Measurements from ENCODE around the gene SPNS2. TPM values are rescaled to one million over a fixed set of nuclear protein-coding genes. Genes with fewer than 3 reads are reported as not detected.

The SPNS2 gene
- polyA plus RNA-seq, 1 of the 3 experiments (the other 2 are of a cell fraction) = 0.08 TPM

DNA sequence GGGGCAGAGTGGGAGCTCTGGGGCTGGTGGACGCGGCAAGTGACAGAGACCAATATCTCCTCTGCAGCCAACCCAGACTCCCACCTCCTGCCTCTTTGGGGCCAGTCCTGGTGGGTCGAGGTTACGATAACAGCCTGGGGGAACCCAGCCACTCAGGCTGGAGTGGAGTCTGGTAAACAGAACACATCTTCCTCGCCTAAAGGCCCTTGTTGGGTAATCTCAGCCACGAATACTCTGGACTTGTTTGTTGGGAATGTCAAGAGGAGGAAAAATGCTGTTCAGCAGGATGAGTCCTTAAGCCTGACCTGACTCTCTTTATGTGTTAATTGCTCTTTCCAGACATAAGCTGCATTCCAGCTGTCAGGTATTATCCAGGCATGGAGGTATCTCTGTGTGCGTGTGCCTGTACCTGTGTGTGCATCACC is 8.0 kb upstream of the SPNS2 start:
- ChIA-PET CTCF (interaction anchor here (1.2 to 3.6 kb wide), 2 partner anchors 69 to 76 kb away, joined by 3 to 13 read pairs; no protein-coding TSS in a partner anchor), POLR2A (no interaction called here)
- TF ChIP-seq TCF12 (IDR thresholded peaks at IDR 0.05) (no peak), TAF1 (IDR thresholded peaks at IDR 0.05; ENCODE audit: borderline replicate concordance, low read depth, low read length) (no peak), GABPA (IDR thresholded peaks at IDR 0.05; ENCODE audit: low read depth) (no peak), NRF1 (IDR thresholded peaks at IDR 0.05; ENCODE audit: low read depth, low read length) (no peak), EZH2phosphoT487 (IDR thresholded peaks at IDR 0.05; ENCODE audit: borderline replicate concordance, low read depth) (no peak), FOXJ3 (CRISPR knock-in tag; IDR thresholded peaks at IDR 0.05) (no peak), JUND (IDR thresholded peaks at IDR 0.05) (no peak), RFX5 (IDR thresholded peaks at IDR 0.05; ENCODE audit: low read length) (no peak), ELF1 (IDR thresholded peaks at IDR 0.05) (no peak), FOSL2 (IDR thresholded peaks at IDR 0.05; ENCODE audit: borderline replicate concordance, low read depth) (no peak), NFIC (IDR thresholded peaks at IDR 0.05; ENCODE audit: borderline replicate concordance) (no peak), CHD2 (IDR thresholded peaks at IDR 0.05; ENCODE audit: low read length, partially characterized antibody) (no peak), MEF2A (IDR thresholded peaks at IDR 0.05; ENCODE audit: borderline replicate concordance, low read depth) (no peak)
- TF ChIP-seq, protein P1, sequence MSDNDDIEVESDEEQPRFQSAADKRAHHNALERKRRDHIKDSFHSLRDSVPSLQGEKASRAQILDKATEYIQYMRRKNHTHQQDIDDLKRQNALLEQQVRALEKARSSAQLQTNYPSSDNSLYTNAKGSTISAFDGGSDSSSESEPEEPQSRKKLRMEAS (IDR thresholded peaks at IDR 0.05; ENCODE audit: low read depth) = no peak
- TF ChIP-seq, protein P2, sequence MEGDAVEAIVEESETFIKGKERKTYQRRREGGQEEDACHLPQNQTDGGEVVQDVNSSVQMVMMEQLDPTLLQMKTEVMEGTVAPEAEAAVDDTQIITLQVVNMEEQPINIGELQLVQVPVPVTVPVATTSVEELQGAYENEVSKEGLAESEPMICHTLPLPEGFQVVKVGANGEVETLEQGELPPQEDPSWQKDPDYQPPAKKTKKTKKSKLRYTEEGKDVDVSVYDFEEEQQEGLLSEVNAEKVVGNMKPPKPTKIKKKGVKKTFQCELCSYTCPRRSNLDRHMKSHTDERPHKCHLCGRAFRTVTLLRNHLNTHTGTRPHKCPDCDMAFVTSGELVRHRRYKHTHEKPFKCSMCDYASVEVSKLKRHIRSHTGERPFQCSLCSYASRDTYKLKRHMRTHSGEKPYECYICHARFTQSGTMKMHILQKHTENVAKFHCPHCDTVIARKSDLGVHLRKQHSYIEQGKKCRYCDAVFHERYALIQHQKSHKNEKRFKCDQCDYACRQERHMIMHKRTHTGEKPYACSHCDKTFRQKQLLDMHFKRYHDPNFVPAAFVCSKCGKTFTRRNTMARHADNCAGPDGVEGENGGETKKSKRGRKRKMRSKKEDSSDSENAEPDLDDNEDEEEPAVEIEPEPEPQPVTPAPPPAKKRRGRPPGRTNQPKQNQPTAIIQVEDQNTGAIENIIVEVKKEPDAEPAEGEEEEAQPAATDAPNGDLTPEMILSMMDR (IDR thresholded peaks at IDR 0.05) = no peak
- no peak for DNase-seq
- H3K4me3 ChIP-seq (ENCODE audit: low read depth in 2 of 2, low read length in 1 of 2) = no peak overlapping the region
- H3K79me2 ChIP-seq (ENCODE audit: insufficient read depth) = no peaks in the 10 kb centered on the region
- no peaks in the 10 kb centered on the region for H3F3A ChIP-seq (replicated peaks; ENCODE audit: insufficient read depth)
- H3K36me3 ChIP-seq (replicated peaks in 1 of 2; ENCODE audit: control insufficient read depth in 1 of 2, insufficient read depth in 2 of 2, low read length in 1 of 2) = no peaks in the 10 kb centered on the region
- H3K9me3 ChIP-seq = no peaks in the 10 kb centered on the region
- H3K9ac ChIP-seq = no peak overlapping the region
- no peaks in the 10 kb centered on the region for H4K20me1 ChIP-seq (ENCODE audit: insufficient read depth)
- no peak overlapping the region for H2AFZ ChIP-seq (ENCODE audit: low read depth)
- peaks cover 0 to 4% of the 10 kb centered on the region in 2 experiments; a peak in 1 of 4 replicates for H3K4me1 ChIP-seq (ENCODE audit: control insufficient read depth in 1 of 2, insufficient read depth in 2 of 2, low read depth in 1 of 2, low read length in 1 of 2)
- no peaks in the 10 kb centered on the region for H3K9me2 ChIP-seq
- no peaks in the 10 kb centered on the region; the same call in 1 of the 2 replicates for H3K27me3 ChIP-seq (ENCODE audit: insufficient read depth)
- H3K4me2 ChIP-seq = no peak overlapping the region
- H3K27ac ChIP-seq (ENCODE audit: low read depth in 2 of 2, low read length in 1 of 2) = no peak overlapping the region
- 54% methylated on average over 2 of the region's 7 CpGs for WGBS (ENCODE audit: low lambda C conversion rate)

DNA sequence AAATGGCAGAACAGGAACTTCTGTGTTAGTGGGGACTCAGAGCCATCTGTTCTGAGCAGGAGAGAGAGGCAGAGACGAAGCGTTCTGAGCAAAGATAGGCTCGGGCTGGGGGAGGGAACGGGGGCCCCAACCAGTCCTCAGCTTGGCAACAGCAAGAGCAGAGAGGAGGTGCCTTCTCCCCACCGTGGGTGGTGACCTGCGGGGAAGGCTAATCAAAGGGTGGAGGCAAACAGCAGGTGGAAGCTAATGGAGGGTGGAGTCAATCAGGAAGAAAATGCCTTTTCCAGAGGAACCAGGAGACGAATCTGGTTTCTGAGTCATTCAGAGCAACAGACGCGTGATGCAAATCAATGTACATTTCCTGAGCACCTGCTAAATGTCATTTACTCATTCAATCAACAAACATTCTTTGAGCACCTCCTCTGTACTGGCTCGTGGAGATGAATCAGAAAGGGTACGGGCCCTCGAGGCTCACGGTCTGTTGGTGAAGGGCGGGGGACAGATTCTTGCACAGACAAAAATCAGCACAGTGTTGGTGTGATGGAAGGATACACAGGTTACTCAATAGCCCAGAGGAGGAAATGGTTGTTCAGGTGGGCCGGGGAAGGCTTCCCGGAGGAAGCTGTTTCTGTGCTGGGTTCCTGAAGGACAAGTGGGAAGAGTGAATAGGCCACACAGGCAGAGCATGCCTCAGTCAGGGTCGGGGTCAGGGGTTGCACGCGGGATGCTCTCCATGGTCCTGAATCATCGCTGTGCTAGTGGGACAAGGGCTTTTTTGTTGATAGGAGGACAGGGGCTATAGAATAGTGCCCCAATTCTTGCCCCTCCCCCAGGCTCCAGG is 5.7 kb upstream of the SPNS2 start:
- Histone ChIP-seq H3K4me2 (no peak overlapping the region), H3K79me2 (ENCODE audit: insufficient read depth) (no peaks in the 10 kb centered on the region), H3K4me3 (ENCODE audit: low read depth in 2 of 2, low read length in 1 of 2) (no peak overlapping the region), H3K9me2 (no peaks in the 10 kb centered on the region), H3K27ac (ENCODE audit: low read depth in 2 of 2, low read length in 1 of 2) (no peak overlapping the region), H3K27me3 (ENCODE audit: insufficient read depth) (peaks cover 3% of the 10 kb centered on the region; the same call in 1 of the 2 replicates), H3K9ac (no peak overlapping the region), H3K4me1 (ENCODE audit: control insufficient read depth in 1 of 2, insufficient read depth in 2 of 2, low read depth in 1 of 2, low read length in 1 of 2) (no peaks in the 10 kb centered on the region), H4K20me1 (ENCODE audit: insufficient read depth) (0 out of 2 replicates have a peak, but pooled peaks cover 7% of the 10 kb centered on the region), H3K36me3 (replicated peaks in 1 of 2; ENCODE audit: control insufficient read depth in 1 of 2, insufficient read depth in 2 of 2, low read length in 1 of 2) (no peaks in the 10 kb centered on the region), H2AFZ (ENCODE audit: low read depth) (no peak overlapping the region), H3K9me3 (no peaks in the 10 kb centered on the region), H3F3A (replicated peaks; ENCODE audit: insufficient read depth) (peaks cover 5% of the 10 kb centered on the region)
- CTCF ChIA-PET = interaction anchor here (0.9 to 3.6 kb wide), 3 partner anchors 72 to 93 kb away, joined by 3 to 13 read pairs (median 4); no protein-coding TSS in a partner anchor
- POLR2A ChIA-PET = no interaction called here
- no peak for DNase-seq
- WGBS (ENCODE audit: low lambda C conversion rate) = 56% methylated on average over 20 of the region's 20 CpGs
- TF ChIP-seq CHD2 (IDR thresholded peaks at IDR 0.05; ENCODE audit: low read length, partially characterized antibody) (no peak), FOSL2 (IDR thresholded peaks at IDR 0.05; ENCODE audit: borderline replicate concordance, low read depth) (no peak), TCF12 (IDR thresholded peaks at IDR 0.05) (no peak)
- TF ChIP-seq, protein P1 (IDR thresholded peaks at IDR 0.05; ENCODE audit: low read depth) = no peak
- TF ChIP-seq, protein P3, sequence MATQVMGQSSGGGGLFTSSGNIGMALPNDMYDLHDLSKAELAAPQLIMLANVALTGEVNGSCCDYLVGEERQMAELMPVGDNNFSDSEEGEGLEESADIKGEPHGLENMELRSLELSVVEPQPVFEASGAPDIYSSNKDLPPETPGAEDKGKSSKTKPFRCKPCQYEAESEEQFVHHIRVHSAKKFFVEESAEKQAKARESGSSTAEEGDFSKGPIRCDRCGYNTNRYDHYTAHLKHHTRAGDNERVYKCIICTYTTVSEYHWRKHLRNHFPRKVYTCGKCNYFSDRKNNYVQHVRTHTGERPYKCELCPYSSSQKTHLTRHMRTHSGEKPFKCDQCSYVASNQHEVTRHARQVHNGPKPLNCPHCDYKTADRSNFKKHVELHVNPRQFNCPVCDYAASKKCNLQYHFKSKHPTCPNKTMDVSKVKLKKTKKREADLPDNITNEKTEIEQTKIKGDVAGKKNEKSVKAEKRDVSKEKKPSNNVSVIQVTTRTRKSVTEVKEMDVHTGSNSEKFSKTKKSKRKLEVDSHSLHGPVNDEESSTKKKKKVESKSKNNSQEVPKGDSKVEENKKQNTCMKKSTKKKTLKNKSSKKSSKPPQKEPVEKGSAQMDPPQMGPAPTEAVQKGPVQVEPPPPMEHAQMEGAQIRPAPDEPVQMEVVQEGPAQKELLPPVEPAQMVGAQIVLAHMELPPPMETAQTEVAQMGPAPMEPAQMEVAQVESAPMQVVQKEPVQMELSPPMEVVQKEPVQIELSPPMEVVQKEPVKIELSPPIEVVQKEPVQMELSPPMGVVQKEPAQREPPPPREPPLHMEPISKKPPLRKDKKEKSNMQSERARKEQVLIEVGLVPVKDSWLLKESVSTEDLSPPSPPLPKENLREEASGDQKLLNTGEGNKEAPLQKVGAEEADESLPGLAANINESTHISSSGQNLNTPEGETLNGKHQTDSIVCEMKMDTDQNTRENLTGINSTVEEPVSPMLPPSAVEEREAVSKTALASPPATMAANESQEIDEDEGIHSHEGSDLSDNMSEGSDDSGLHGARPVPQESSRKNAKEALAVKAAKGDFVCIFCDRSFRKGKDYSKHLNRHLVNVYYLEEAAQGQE (IDR thresholded peaks at IDR 0.05; ENCODE audit: low read depth, low read length) = peak; percentile 94
- TF ChIP-seq, protein P4, sequence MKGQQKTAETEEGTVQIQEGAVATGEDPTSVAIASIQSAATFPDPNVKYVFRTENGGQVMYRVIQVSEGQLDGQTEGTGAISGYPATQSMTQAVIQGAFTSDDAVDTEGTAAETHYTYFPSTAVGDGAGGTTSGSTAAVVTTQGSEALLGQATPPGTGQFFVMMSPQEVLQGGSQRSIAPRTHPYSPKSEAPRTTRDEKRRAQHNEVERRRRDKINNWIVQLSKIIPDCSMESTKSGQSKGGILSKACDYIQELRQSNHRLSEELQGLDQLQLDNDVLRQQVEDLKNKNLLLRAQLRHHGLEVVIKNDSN (IDR thresholded peaks at IDR 0.05; ENCODE audit: borderline replicate concordance, low read depth) = no peak
- TF ChIP-seq, protein P5, sequence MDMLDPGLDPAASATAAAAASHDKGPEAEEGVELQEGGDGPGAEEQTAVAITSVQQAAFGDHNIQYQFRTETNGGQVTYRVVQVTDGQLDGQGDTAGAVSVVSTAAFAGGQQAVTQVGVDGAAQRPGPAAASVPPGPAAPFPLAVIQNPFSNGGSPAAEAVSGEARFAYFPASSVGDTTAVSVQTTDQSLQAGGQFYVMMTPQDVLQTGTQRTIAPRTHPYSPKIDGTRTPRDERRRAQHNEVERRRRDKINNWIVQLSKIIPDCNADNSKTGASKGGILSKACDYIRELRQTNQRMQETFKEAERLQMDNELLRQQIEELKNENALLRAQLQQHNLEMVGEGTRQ (IDR thresholded peaks at IDR 0.05; ENCODE audit: borderline replicate concordance, low read depth, low read length) = no peak

Measured in SK-N-SH (cell line).